Keratinocyte (primary cell): ENCODE results near the gene EEPD1.

Experiments
- CTCF ChIP-seq, 3 experiments: IDR thresholded peaks in 1 of 3; conservative IDR thresholded peaks in 1 of 3; optimal IDR thresholded peaks in 1 of 3; 2 replicates in 2 of 3; 3 replicates in 1 of 3; pipeline versions ENCODE3 to v1.5.1; 2011; ENCODE audit warnings: low read length in 3 of 3, mild to moderate bottlenecking in 3 of 3, moderate library complexity in 2 of 3, control low read depth in 1 of 3, inconsistent platforms in 1 of 3; ENCODE audit not compliant: insufficient read depth in 2 of 3; ENCODE audit errors: extremely low read depth in 1 of 3
- EZH2 ChIP-seq: IDR thresholded peaks from one replicate; pipeline ENCODE4 v1.6.1; 2012; ENCODE audit warnings: inconsistent platforms, mild to moderate bottlenecking, low read length, moderate library complexity

GRCh38 chr7:36216063-36216684 lies 63.1 kb downstream of the EEPD1 start:
- TF ChIP-seq CTCF (optimal IDR thresholded peaks at IDR 0.05 in 1 of 3, IDR thresholded peaks at IDR 0.05 in 1 of 3, conservative IDR thresholded peaks at IDR 0.05 in 1 of 3; ENCODE audit: extremely low read depth in 1 of 3, insufficient read depth in 2 of 3, low read length in 3 of 3) (no peak), EZH2 (no peak)
